Measurements from ENCODE around the gene ST3GAL4. TPM values are rescaled to one million over a fixed set of nuclear protein-coding genes. Genes with fewer than 3 reads are reported as not detected.

ST3GAL4 gene
- total and polyA plus RNA-seq, 2 of the 8 experiments (the other 6 are each of a cell fraction or from before 2014, with no cell fraction given): 15.6 to 20.0 TPM

GRCh38 chr11:126308271-126308671 lies 47.2 kb upstream of the ST3GAL4 start:
- 93% methylated on average over 4 of the region's 4 CpGs; no CpG with 5 or more reads in 1 of the 2 experiments for WGBS, 2 experiments (ENCODE audit: extremely low coverage in 1 of 2, insufficient coverage in 1 of 2, insufficient read length in 1 of 2, insufficient replicate concordance in 2 of 2, low coverage in 1 of 2, low lambda C conversion rate in 2 of 2, missing lambda C conversion rate in 1 of 2)
- H3K4me2 ChIP-seq (ENCODE audit: insufficient read depth in 1 of 2, low read depth in 2 of 2, low read length in 2 of 2): no peak overlapping the region
- no peak overlapping the region for H3K9ac ChIP-seq (replicated peaks in 1 of 4; ENCODE audit: extremely low read depth in 1 of 4, low read depth in 3 of 4, low read length in 3 of 4)
- no peak overlapping the region for H3K4me3 ChIP-seq (ENCODE audit: extremely low read depth in 1 of 4, insufficient read depth in 2 of 4, low read depth in 3 of 4, low read length in 4 of 4)
- no peak overlapping the region for H2AFZ ChIP-seq (ENCODE audit: low read length)
- no peak overlapping the region for H2AK5ac ChIP-seq (ENCODE audit: low read depth, low read length)
- H3K4me1 ChIP-seq (replicated peaks in 1 of 4; ENCODE audit: control insufficient read depth in 3 of 4, insufficient read depth in 4 of 4, low read length in 3 of 4): peaks cover 0 to 5% (median 2%) of the 10 kb centered on the region in 4 experiments; a peak in 4 of 7 replicates
- no peak overlapping the region for H3K23ac ChIP-seq (ENCODE audit: insufficient read length)
- no peak overlapping the region for H3K14ac ChIP-seq (ENCODE audit: insufficient read length)
- no peak for FAIRE-seq
- no peak overlapping the region for H3K56ac ChIP-seq (replicated peaks; ENCODE audit: insufficient read length, low read depth, low read length)
- no peaks in the 10 kb centered on the region for H3K9me3 ChIP-seq (ENCODE audit: insufficient read depth in 2 of 2, low read depth in 1 of 2, low read length in 1 of 2)
- peaks cover 3% of the 10 kb centered on the region for H3K23me2 ChIP-seq (ENCODE audit: low read depth, low read length)
- no peak overlapping the region for H2BK15ac ChIP-seq (ENCODE audit: low read length)
- H4K91ac ChIP-seq (replicated peaks; ENCODE audit: insufficient read length, low read length): no peak overlapping the region
- no peak overlapping the region for H4K5ac ChIP-seq (ENCODE audit: insufficient read length, low read depth, low read length)
- no peak for DNase-seq (ENCODE audit: low read depth in 1 of 2, low spot score in 2 of 2)
- POLR2A ChIA-PET (ENCODE audit: partially characterized antibody): interaction anchor here (0.7 kb wide), 1 partner anchor 22 kb away, joined by 3 read pairs; no protein-coding TSS in a partner anchor
- H3K27ac ChIP-seq (ENCODE audit: low read depth, low read length): no peak overlapping the region
- CTCF ChIA-PET (ENCODE audit: partially characterized antibody): interaction anchor here (0.6 to 4.8 kb wide), 15 partner anchors 8 to 172 kb away, joined by 3 to 24 read pairs (median 5); no protein-coding TSS in a partner anchor
- H4K20me1 ChIP-seq (replicated peaks in 1 of 2; ENCODE audit: control insufficient read depth in 1 of 2, insufficient read depth in 2 of 2, low read length in 2 of 2): peaks cover 0 to 1% of the 10 kb centered on the region in 2 experiments
- H3K18ac ChIP-seq (ENCODE audit: extremely low read depth, low read length): no peak overlapping the region
- peaks cover 0 to 3% (median under 1%) of the 10 kb centered on the region in 4 experiments; a peak in 1 of 8 replicates for H3K36me3 ChIP-seq (ENCODE audit: control insufficient read depth in 2 of 4, insufficient read depth in 4 of 4, low read length in 3 of 4)
- no peak overlapping the region for H2BK5ac ChIP-seq (ENCODE audit: low read depth, low read length)
- H3K4ac ChIP-seq (replicated peaks; ENCODE audit: insufficient read length, low read depth, low read length): no peak overlapping the region
- no peak overlapping the region for H2BK20ac ChIP-seq (ENCODE audit: low read length)
- H3K79me1 ChIP-seq (ENCODE audit: low read depth, low read length): peaks cover 2% of the 10 kb centered on the region; the same call in 1 of the 2 replicates
- H2BK120ac ChIP-seq (replicated peaks; ENCODE audit: low read depth, low read length): no peak overlapping the region
- H3K79me2 ChIP-seq (ENCODE audit: control insufficient read depth in 1 of 2, insufficient read depth in 2 of 2, low read length in 2 of 2): peaks cover 0 to 6% of the 10 kb centered on the region in 2 experiments; a peak in 2 of 4 replicates
- no peak overlapping the region for H4K8ac ChIP-seq (ENCODE audit: extremely low read depth, insufficient read depth, low read length)
- no peak overlapping the region for H2BK12ac ChIP-seq (ENCODE audit: low read depth, low read length)
- H3K27me3 ChIP-seq (replicated peaks in 1 of 4; ENCODE audit: control insufficient read depth in 3 of 4, extremely low read depth in 1 of 4, insufficient read depth in 3 of 4, low read length in 3 of 4): no peaks in the 10 kb centered on the region
- TF ChIP-seq ZNF274 (IDR thresholded peaks at IDR 0.05; ENCODE audit: borderline replicate concordance, extremely low read depth, low read length) (no peak), JUND (IDR thresholded peaks at IDR 0.05; ENCODE audit: low read length) (no peak), MAFK (IDR thresholded peaks at IDR 0.05; ENCODE audit: low read depth, low read length) (no peak), ATF2 (IDR thresholded peaks at IDR 0.05; ENCODE audit: low read length) (no peak), TAF1 (IDR thresholded peaks at IDR 0.05; ENCODE audit: low read depth, low read length) (no peak), SRF (IDR thresholded peaks at IDR 0.05; ENCODE audit: low read depth, low read length) (no peak), HDAC2 (IDR thresholded peaks at IDR 0.05; ENCODE audit: borderline replicate concordance in 1 of 2, low read depth in 2 of 2, low read length in 2 of 2) (no peak), RAD21 (IDR thresholded peaks at IDR 0.05 in 1 of 2, conservative IDR thresholded peaks at IDR 0.05 in 1 of 2; ENCODE audit: low read depth in 2 of 2, low read length in 2 of 2) (no peak), PHF8 (conservative IDR thresholded peaks at IDR 0.05; ENCODE audit: low read depth, low read length) (no peak), SIN3A (conservative IDR thresholded peaks at IDR 0.05 in 1 of 2, IDR thresholded peaks at IDR 0.05 in 1 of 2; ENCODE audit: low read depth in 1 of 2, low read length in 2 of 2) (no peak), CBX5 (IDR thresholded peaks at IDR 0.05; ENCODE audit: low read depth, low read length) (no peak)
